ENCODE results near the gene GUCY2C.
A peak's percentile ranks its signal among the peaks of the same experiment; 100 is the strongest.

GUCY2C gene

DNA sequence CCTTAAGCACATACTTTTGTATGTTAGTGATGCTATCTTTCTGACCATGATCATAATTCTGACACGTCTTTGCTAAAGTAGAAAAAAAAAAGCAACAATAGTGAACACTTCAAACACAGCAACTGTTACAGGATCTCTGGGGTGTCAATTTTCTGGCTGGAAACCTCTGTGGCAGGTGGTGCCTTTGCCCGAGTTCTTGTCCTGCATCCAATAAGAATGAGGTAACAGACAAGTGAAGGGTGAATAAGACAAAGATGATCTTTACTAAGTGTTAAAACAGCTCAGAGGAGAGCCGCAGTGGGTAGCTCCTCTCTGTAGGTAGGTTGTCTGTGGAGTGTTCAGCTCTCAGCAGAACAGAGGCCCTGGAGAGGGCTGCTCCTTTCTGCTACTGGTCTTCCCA, 107.8 kb downstream of the GUCY2C start:
- TF ChIP-seq, protein P1, sequence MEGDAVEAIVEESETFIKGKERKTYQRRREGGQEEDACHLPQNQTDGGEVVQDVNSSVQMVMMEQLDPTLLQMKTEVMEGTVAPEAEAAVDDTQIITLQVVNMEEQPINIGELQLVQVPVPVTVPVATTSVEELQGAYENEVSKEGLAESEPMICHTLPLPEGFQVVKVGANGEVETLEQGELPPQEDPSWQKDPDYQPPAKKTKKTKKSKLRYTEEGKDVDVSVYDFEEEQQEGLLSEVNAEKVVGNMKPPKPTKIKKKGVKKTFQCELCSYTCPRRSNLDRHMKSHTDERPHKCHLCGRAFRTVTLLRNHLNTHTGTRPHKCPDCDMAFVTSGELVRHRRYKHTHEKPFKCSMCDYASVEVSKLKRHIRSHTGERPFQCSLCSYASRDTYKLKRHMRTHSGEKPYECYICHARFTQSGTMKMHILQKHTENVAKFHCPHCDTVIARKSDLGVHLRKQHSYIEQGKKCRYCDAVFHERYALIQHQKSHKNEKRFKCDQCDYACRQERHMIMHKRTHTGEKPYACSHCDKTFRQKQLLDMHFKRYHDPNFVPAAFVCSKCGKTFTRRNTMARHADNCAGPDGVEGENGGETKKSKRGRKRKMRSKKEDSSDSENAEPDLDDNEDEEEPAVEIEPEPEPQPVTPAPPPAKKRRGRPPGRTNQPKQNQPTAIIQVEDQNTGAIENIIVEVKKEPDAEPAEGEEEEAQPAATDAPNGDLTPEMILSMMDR (IDR thresholded peaks at IDR 0.05; ENCODE audit: low read depth, low read length), result no peak
- H3K4me3 ChIP-seq (replicated peaks in 1 of 2; ENCODE audit: low read depth in 2 of 2, low read length in 2 of 2), result no peak overlapping the region
- DNase-seq (ENCODE audit: low read depth in 2 of 2), result no peak

DNA sequence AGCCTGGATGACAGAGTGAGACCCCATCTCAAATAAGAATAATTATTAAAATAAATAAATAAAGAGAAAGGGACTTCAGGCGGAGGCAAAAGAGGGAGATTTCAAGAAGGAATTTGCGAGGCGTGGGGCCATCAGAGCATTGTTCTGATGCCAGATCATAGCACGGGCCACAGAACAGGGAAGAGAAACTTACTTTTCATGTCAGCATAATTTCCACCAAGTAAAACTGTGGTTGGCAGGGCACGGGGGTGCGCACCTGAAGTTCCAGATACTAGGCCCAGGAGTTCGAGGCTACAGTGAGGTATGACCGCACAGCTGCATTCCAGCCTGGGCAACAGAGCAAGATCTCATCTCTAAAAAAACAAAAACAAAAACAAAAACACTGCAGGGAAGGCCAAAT, 117.8 kb downstream of the GUCY2C start:
- no peak for DNase-seq (ENCODE audit: low read depth in 2 of 2)
- TF ChIP-seq, protein P1 (IDR thresholded peaks at IDR 0.05; ENCODE audit: low read depth, low read length), result no peak
- H3K4me3 ChIP-seq (replicated peaks in 1 of 2; ENCODE audit: low read depth in 2 of 2, low read length in 2 of 2), result no peak overlapping the region

DNA sequence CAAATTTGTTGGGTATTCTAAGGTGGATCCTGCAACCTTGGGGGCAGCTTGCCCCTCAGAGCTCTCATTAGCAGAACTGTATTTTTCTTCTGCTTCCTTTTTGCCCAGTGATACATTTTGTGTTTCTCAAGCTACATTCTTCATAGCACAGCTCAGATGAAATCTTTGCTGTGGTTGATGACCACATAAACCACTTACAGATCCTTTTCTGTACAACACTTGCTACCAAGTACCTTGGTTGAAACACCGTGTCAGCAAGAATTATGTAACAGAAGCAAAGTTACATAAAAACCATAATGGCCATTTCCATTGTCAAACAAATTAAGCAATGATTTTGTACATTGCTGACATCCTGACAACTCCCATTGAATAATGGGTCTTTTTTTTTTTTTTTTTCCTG, 119.1 kb downstream of the GUCY2C start:
- peak in 1 of 2 donors; percentile 32 for DNase-seq (ENCODE audit: low read depth in 2 of 2)
- no peak overlapping the region for H3K4me3 ChIP-seq (replicated peaks in 1 of 2; ENCODE audit: low read depth in 2 of 2, low read length in 2 of 2)
- TF ChIP-seq, protein P1 (IDR thresholded peaks at IDR 0.05; ENCODE audit: low read depth, low read length), result no peak

DNA sequence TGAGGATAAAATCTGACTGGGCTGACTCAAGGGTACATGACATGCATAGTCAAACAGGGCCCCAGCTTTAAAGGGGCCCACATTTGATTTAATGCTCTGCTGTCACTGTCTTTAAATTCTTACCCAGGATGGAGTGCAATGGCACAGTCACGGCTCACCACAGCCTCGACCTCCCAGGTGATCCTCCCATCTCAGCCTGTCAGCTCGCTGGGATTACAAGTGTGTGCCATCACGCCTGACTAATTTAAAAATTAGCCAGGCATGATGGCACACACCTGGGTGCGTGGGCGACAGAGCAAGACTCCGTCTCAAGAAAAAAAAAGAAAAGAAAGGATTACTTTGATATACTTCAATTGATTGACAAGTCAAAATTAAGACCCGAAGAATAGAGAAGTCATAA, 119.5 kb downstream of the GUCY2C start:
- TF ChIP-seq, protein P1 (IDR thresholded peaks at IDR 0.05; ENCODE audit: low read depth, low read length), result no peak
- no peak overlapping the region for H3K4me3 ChIP-seq (replicated peaks in 1 of 2; ENCODE audit: low read depth in 2 of 2, low read length in 2 of 2)
- DNase-seq (ENCODE audit: low read depth in 2 of 2), result no peak

DNA sequence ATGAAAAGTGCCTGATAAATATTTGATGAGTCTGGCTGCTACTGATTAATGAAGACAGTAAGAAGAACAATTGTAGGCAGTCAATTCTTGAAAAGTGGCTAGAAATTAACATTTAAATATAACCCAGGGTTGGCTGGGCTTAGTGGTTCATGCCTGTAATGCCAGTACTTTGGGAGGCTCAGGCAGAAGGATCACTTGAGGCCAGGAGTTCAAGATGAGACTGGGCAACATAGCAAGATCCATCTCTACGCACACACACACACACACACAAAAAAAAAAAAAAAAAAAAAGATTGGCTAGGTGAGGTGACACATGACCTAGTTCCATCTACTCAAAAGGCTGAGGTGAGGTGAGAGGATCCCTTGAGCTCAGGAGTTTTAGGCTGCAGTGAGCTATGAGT, 120.8 kb downstream of the GUCY2C start:
- DNase-seq (ENCODE audit: low read depth in 2 of 2), result no peak
- no peak overlapping the region for H3K4me3 ChIP-seq (replicated peaks in 1 of 2; ENCODE audit: low read depth in 2 of 2, low read length in 2 of 2)
- TF ChIP-seq, protein P1 (IDR thresholded peaks at IDR 0.05; ENCODE audit: low read depth, low read length), result no peak

DNA sequence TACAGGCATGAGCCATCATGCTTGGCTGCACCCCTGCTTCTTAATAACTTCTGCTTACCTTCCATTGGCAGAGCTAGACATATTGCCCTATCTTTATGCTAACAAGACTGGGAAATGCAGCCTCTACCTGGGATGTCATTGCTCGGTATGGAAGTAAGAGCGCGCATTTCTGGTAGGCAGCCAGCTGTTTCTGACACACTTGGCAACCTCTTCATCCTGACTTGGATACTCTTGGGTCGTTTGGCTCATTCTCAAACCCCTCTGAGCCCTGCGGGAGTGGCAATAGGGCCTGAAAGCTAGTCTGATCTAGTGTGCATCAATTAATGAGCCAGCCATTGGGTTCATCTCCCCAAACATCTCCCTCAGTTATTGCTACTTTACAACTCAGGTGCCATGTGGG, 123.3 kb downstream of the GUCY2C start:
- DNase-seq (ENCODE audit: low read depth in 2 of 2), result no peak
- TF ChIP-seq, protein P1 (IDR thresholded peaks at IDR 0.05; ENCODE audit: low read depth, low read length), result no peak
- H3K4me3 ChIP-seq (replicated peaks in 1 of 2; ENCODE audit: low read depth in 2 of 2, low read length in 2 of 2), result no peak overlapping the region

DNA sequence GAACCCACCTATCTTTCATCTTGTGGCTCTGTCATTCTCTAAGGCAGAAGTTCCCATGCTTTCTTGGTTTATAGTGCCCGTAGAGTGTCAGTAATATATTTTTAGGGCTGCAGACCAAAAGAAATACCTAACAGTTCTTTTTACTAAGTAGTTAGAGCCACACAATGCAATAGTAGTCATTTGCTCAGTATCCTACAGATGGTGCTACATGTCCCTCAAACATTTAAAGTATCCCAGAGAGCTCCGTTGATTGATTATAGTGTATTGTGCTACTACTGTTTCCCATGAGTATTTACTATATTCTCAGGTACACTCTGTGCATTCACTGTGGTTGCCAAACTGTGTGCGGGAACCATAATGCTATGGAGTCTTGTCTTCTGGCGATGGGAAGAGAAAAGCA, 124.0 kb downstream of the GUCY2C start:
- TF ChIP-seq, protein P1 (IDR thresholded peaks at IDR 0.05; ENCODE audit: low read depth, low read length), result no peak
- no peak for DNase-seq (ENCODE audit: low read depth in 2 of 2)
- no peak overlapping the region for H3K4me3 ChIP-seq (replicated peaks in 1 of 2; ENCODE audit: low read depth in 2 of 2, low read length in 2 of 2)

Data from cardiac fibroblast (primary cell).